ENCODE results near the gene LRRC74B. TPM values are rescaled to one million over a fixed set of nuclear protein-coding genes. Genes with fewer than 3 reads are reported as not detected.
"Not testable (repeated sequence)": the region's sequence is repeated elsewhere in the genome, so short reads cannot be mapped to it uniquely, and the experiment has no call there.

LRRC74B gene
- total and polyA plus RNA-seq, 5 donors: not detected

DNA sequence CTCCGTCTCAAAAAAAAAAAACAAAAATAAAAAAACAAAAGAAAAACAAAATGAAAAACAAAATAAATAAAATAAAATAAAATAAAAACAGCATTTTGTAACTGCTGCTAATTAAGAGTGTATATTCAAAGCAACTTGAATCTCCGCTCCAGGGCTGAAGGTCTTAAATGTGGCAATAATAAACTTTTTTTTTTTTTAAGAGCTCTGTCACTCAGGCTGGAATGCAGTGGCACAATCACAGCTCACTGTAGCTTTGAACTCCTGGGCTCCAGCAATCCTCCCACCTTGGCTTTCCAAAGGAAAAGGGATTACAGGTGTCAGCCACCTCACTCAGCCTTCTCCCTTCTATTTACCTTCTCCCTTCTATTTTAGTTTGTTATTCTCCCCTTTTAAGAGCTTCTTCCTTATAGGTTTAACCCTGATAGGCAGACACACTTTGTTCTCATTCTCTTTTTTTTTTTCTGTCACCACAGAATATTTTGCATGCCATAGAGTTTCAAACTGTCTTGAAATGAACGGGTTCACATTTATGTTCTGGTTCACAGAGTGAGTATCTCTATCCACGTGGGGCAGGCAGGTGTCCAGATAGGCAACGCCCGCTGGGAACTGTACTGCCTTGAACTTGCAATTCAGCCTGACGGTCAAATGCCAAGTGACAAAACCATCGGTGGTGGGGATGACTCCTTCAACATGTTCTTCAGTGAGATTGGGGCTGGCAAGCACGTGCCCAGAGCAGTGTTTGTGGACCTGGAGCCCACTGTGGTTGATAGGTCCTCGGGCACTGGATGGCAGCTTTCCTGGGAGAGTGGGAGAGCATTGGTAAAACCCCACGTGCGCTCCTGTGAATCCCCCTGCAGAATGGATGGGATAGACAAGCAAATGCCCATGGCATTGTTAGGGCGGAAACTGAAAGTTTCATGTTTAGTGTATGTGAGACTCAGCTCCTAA, 19.4 kb downstream of the LRRC74B start:
- intact Hi-C loops (cut with DNase I): no loop called here
- no peak for DNase-seq
- Histone ChIP-seq H3K27ac (ENCODE audit: low read length) (no peak overlapping the region), H3K9me3 (ENCODE audit: control insufficient read depth, low read length) (no peaks in the 10 kb centered on the region), H3K4me1 (ENCODE audit: control insufficient read depth, insufficient read depth, low read length) (no peaks in the 10 kb centered on the region), H3K4me3 (ENCODE audit: low read length) (no peak overlapping the region), H3K27me3 (ENCODE audit: control insufficient read depth, insufficient read depth) (no peaks in the 10 kb centered on the region)
- ATAC-seq: no peak
- WGBS: 59% methylated on average over 13 of the region's 13 CpGs

DNA sequence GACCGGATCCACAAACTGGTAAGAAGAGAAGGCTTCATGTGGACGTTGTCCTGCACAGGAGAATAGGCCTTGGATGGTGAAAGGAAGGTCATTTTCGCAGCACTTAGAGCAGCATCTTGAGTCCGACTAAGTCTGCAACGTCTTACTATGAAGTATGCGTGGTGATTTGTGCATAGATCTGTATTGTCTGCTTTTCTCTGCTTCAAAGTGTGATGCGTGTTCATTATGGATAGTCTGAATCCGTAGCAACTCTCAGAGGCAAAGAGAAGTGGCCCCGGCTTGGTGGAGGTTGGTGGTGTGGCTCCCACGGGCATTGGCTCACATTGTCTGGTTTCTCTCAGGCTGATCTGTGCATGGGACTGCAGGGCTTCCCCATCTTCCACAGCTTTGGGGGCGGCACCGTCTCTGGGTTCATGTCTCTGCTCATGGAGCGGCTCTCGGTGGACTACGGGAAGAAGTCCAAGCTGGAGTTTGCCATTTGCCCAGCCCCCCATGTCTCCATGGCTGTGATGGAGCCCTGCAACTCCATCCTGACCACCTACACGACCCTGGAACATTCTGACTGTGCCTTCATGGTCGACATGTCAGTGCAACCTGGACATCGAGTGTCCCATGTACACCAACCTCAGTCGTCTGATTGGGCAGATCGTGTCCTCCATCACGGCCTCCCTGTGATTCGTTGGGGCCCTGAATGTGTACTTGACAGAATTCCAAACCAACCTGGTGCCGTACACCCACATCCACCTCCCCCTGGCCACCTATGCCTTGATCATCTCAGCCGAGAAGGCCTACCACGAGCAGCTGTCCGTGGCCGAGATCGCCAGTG, 21.5 kb downstream of the LRRC74B start:
- no peak for DNase-seq

GRCh38 chr22:21067901-21068680, 22.3 kb downstream of the LRRC74B start:
- DNase-seq (no peak), ATAC-seq (no peak)
- H3K27ac ChIP-seq (ENCODE audit: low read length): no peak overlapping the region
- H3K27me3 ChIP-seq (ENCODE audit: control insufficient read depth, insufficient read depth): no peaks in the 10 kb centered on the region
- no peaks in the 10 kb centered on the region for H3K4me1 ChIP-seq (ENCODE audit: control insufficient read depth, insufficient read depth, low read length)
- H3K4me3 ChIP-seq (ENCODE audit: low read length): no peak overlapping the region
- no peaks in the 10 kb centered on the region for H3K9me3 ChIP-seq (ENCODE audit: control insufficient read depth, low read length)
- WGBS: 91% methylated on average over 12 of the region's 12 CpGs
- intact Hi-C loops (cut with DNase I): no loop called here

More for the DNA sequence above, 21.5 kb downstream of the LRRC74B start:
- Histone ChIP-seq H3K27ac (ENCODE audit: low read length) (no peak overlapping the region), H3K4me1 (ENCODE audit: control insufficient read depth, insufficient read depth, low read length) (no peaks in the 10 kb centered on the region), H3K27me3 (ENCODE audit: control insufficient read depth, insufficient read depth) (no peaks in the 10 kb centered on the region), H3K9me3 (ENCODE audit: control insufficient read depth, low read length) (no peaks in the 10 kb centered on the region), H3K4me3 (ENCODE audit: low read length) (no peak overlapping the region)
- 88% methylated on average over 28 of the region's 28 CpGs for WGBS
- no peak for ATAC-seq
- intact Hi-C loops (cut with DNase I): no loop called here

DNA sequence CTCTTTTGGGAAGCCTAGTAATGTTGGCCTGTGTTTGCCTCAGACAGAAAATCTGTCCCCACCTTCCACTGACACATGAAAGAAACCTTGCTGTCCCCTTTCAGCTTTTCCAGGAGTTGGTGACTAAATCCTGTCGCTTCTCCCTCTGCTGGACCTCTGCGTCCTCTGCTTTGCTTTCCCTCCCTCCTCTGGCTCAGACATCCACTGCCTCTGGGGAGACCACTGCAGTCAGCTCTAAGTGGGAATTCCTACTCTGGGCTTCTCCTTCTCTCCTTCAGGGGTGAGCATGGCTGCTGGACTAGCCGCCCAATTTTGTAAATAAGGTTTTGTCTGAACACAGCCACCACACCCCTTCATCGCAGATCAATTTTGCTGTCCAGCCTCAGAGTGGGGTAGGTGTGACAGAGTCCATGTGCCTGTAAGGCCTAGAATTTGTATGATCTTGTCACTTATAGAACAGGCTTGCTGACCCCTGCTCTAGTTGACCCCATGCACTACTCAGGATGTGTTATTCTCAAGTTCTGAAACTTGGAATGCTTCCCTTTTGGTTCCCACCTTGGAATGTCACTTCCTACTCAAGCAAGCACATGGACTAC, 23.0 kb downstream of the LRRC74B start:
- no peak overlapping the region for H3K27ac ChIP-seq (ENCODE audit: low read length)
- H3K4me3 ChIP-seq (ENCODE audit: low read length): no peak overlapping the region
- no peaks in the 10 kb centered on the region for H3K27me3 ChIP-seq (ENCODE audit: control insufficient read depth, insufficient read depth)
- whole genome bisulfite sequencing: 64% methylated on average over 4 of the region's 4 CpGs
- no peak for ATAC-seq
- no peaks in the 10 kb centered on the region for H3K4me1 ChIP-seq (ENCODE audit: control insufficient read depth, insufficient read depth, low read length)
- H3K9me3 ChIP-seq (ENCODE audit: control insufficient read depth, low read length): no peaks in the 10 kb centered on the region
- DNase-seq: no peak
- intact Hi-C loops (cut with DNase I): no loop called here

DNA sequence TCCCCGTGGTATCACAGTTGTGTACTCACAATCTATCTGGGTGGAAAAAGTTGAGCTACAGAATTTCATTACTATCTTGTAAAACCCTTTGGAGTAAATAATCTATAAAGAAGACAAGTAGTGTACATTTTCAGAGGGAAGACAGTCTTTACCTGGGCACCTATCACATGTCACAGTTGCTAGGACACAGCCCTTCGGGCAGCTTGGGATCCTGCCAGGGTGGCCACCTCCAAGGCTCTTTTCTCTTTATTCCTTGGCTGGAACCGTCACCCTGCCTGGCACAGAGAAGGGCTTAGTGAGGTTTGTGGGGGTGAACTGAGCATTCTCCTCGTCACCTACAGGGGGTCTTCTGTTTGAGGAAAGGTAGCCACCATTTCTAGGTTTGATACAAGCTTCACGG, 23.6 kb downstream of the LRRC74B start:
- H3K4me3 ChIP-seq (ENCODE audit: low read length): no peak overlapping the region
- no peak for ATAC-seq
- H3K4me1 ChIP-seq (ENCODE audit: control insufficient read depth, insufficient read depth, low read length): no peaks in the 10 kb centered on the region
- no peak overlapping the region for H3K27ac ChIP-seq (ENCODE audit: low read length)
- WGBS: 65% methylated on average over 5 of the region's 5 CpGs
- intact Hi-C loops (cut with DNase I): no loop called here
- H3K9me3 ChIP-seq (ENCODE audit: control insufficient read depth, low read length): no peaks in the 10 kb centered on the region
- no peak for DNase-seq
- H3K27me3 ChIP-seq (ENCODE audit: control insufficient read depth, insufficient read depth): no peaks in the 10 kb centered on the region

GRCh38 chr22:21070690-21071615, 25.2 kb downstream of the LRRC74B start:
- ATAC-seq (no peak), DNase-seq (no peak)
- Histone ChIP-seq H3K9me3 (ENCODE audit: control insufficient read depth, low read length) (no peaks in the 10 kb centered on the region), H3K4me1 (ENCODE audit: control insufficient read depth, insufficient read depth, low read length) (no peaks in the 10 kb centered on the region), H3K27me3 (ENCODE audit: control insufficient read depth, insufficient read depth) (no peaks in the 10 kb centered on the region), H3K4me3 (ENCODE audit: low read length) (no peak overlapping the region), H3K27ac (ENCODE audit: low read length) (no peak overlapping the region)
- intact Hi-C loops (cut with DNase I): no loop called here
- WGBS: 88% methylated on average over 17 of the region's 17 CpGs

DNA sequence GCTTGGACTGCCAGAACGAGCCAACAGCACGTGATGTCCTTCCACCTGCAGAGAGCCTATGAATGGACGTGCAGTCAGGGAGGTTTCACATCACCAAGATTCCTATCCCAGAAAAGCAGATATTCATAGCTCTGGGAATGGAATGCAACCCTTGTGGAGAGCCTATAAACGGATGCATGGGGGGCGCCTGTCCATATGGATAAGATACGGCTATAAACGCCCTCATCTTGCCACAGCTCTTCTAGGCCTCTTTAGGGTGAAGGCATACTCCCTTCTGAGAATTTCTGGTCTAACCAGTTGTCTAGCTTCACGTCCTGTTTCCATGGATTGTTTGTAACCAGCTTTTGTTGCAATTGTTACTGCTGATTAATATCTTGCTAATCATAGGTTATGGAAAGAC, 26.1 kb downstream of the LRRC74B start:
- DNase-seq; H3K4me3 ChIP-seq (ENCODE audit: low read length); H3K4me1 ChIP-seq (ENCODE audit: control insufficient read depth, insufficient read depth, low read length); H3K27ac ChIP-seq (ENCODE audit: low read length); H3K27me3 ChIP-seq (ENCODE audit: control insufficient read depth, insufficient read depth); ATAC-seq; intact Hi-C loops (cut with DNase I); H3K9me3 ChIP-seq (ENCODE audit: control insufficient read depth, low read length): not testable (repeated sequence)
- WGBS: 76% methylated on average over 8 of the region's 8 CpGs

DNA sequence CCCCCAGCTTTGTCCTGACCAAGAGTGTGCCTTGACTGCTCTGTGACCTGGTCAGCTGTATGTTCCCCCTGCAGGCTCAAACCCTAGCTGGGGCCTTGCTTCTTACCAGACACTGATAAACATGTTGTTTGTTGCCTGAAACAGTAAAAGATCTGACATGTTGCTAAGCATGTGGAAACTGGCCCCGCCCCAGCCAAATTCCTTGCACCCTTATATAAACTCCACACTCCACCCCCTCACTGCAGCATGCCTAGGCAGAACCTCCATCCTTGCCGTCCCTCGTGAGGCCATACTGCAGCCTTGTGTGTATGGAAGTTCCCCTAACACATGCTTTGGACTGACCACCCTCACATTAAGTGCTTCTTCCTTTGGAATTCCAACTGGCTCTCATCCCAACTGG, 27.3 kb downstream of the LRRC74B start:
- Histone ChIP-seq H3K4me1 (ENCODE audit: control insufficient read depth, insufficient read depth, low read length) (no peaks in the 10 kb centered on the region), H3K27me3 (ENCODE audit: control insufficient read depth, insufficient read depth) (no peaks in the 10 kb centered on the region), H3K9me3 (ENCODE audit: control insufficient read depth, low read length) (no peaks in the 10 kb centered on the region), H3K27ac (ENCODE audit: low read length) (no peak overlapping the region), H3K4me3 (ENCODE audit: low read length) (no peak overlapping the region)
- WGBS: 76% methylated on average over 3 of the region's 3 CpGs
- intact Hi-C loops (cut with DNase I): no loop called here
- ATAC-seq (no peak), DNase-seq (no peak)

DNA sequence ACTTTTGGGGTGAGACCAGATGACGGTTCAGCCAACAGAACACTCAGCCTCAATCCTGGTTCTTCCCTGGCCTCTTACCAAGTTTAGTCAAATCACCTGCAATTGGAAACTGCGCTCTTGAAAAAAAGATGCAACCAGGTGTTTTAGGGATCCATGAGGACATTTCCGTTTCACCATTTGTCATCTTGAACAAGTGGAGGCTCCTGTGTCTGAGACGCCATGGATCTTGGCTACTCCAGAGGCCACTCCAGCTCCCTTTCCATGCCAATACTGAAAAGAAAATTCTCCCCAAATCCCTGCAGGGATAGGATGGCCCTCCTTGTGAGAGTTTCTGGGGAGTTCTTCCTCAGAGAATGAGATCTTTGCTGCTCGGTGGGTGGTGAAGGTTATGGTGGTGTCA, 27.7 kb downstream of the LRRC74B start:
- WGBS: 93% methylated on average over 5 of the region's 5 CpGs
- no peak overlapping the region for H3K4me3 ChIP-seq (ENCODE audit: low read length)

More for the DNA sequence above, 27.7 kb downstream of the LRRC74B start:
- Histone ChIP-seq H3K9me3 (ENCODE audit: control insufficient read depth, low read length) (no peaks in the 10 kb centered on the region), H3K27me3 (ENCODE audit: control insufficient read depth, insufficient read depth) (no peaks in the 10 kb centered on the region), H3K4me1 (ENCODE audit: control insufficient read depth, insufficient read depth, low read length) (no peaks in the 10 kb centered on the region), H3K27ac (ENCODE audit: low read length) (no peak overlapping the region)
- DNase-seq (no peak), ATAC-seq (no peak)
- intact Hi-C loops (cut with DNase I): no loop called here

All from right cardiac atrium (tissue), 5 donors.